NB4 (cell line): Measurements from ENCODE around the gene CEP350.

Source experiments
- DNase-seq: peaks from one replicate; pipeline ENCODE4 v3.0.0; 2010; ENCODE audit warnings: low read depth
- H3K4me3 ChIP-seq: one replicate; pipeline ENCODE4 v1.5.1; 2011; ENCODE audit warnings: mild to moderate bottlenecking, low read depth, low read length, moderate library complexity
- CTCF ChIP-seq: IDR thresholded peaks from one replicate; pipeline ENCODE4 v1.5.1; 2012; ENCODE audit warnings: low read depth, low read length
- MAX ChIP-seq: IDR thresholded peaks from 2 replicates; pipeline ENCODE4 v1.6.1; 2011; ENCODE audit warnings: low read depth, low read length
- MYC ChIP-seq: IDR thresholded peaks from 2 replicates; pipeline ENCODE4 v1.6.1; 2011; ENCODE audit warnings: low read depth, low read length
- POLR2A ChIP-seq: IDR thresholded peaks from 2 replicates; pipeline ENCODE4 v1.6.1; 2011; ENCODE audit warnings: mild to moderate bottlenecking; ENCODE audit not compliant: insufficient read length; ENCODE audit errors: extremely low read depth

CEP350 gene

GRCh38 chr1:180042988-180043622 is 88.5 kb downstream of the CEP350 start:
- DNase-seq: no peak
- no peak for TF ChIP-seq MAX
- no peak for TF ChIP-seq POLR2A
- no peak for TF ChIP-seq MYC
- no peak for TF ChIP-seq CTCF
- no peak overlapping the region for H3K4me3 ChIP-seq

- TF ChIP-seq POLR2A (no peak), MAX (no peak), CTCF (no peak), MYC (no peak)
- H3K4me3 ChIP-seq: no peak overlapping the region
- DNase-seq: no peak
Observed at GRCh38 chr1:180043785-180044184, 89.2 kb downstream of the CEP350 start.

- TF ChIP-seq MAX: no peak
- TF ChIP-seq POLR2A: no peak
- TF ChIP-seq MYC: no peak
- TF ChIP-seq CTCF: no peak
- no peak for DNase-seq
- H3K4me3 ChIP-seq: no peak overlapping the region
Observed at GRCh38 chr1:180046674-180047073, 92.1 kb downstream of the CEP350 start.

GRCh38 chr1:180053594-180054567 is 99.3 kb downstream of the CEP350 start:
- peak; percentile 43 for DNase-seq
- TF ChIP-seq MAX (no peak), CTCF (no peak), MYC (no peak), POLR2A (no peak)
- H3K4me3 ChIP-seq: no peak overlapping the region

- DNase-seq: peak; percentile 42
- TF ChIP-seq MYC (no peak), MAX (no peak), CTCF (no peak)
- no peak overlapping the region for H3K4me3 ChIP-seq
Observed at GRCh38 chr1:180057883-180058396, 103.3 kb downstream of the CEP350 start.
